NCI-H460 (cell line): ENCODE results near the gene NCOA6. TPM values are rescaled to one million over a fixed set of nuclear protein-coding genes. Genes with fewer than 3 reads are reported as not detected.
A peak's percentile ranks its signal among the peaks of the same experiment; 100 is the strongest.

Source experiments
- DNase-seq: peaks from one replicate; pipeline ENCODE4 v3.0.0-alpha.2; 2016; ENCODE audit warnings: low read depth; ENCODE audit errors: extremely low read depth
- total RNA-seq: library from RNA; depleted of rRNA; stranded (reverse); fragments of >200 nt; shearing (Covaris generic); gene quantifications from 2 replicates; pipeline ENCODE4 v1.2.3, GENCODE V29; 2014

Gene NCOA6
- total RNA-seq, 1 experiment from 2014 or later, result 10.1 TPM

- DNase-seq, result no peak
Measured at GRCh38 chr20:34706912-34707784, 118.3 kb downstream of the NCOA6 start.

GRCh38 chr20:34706302-34706875 is 119.1 kb downstream of the NCOA6 start:
- no peak for DNase-seq

GRCh38 chr20:34705397-34706301 is 119.8 kb downstream of the NCOA6 start:
- no peak for DNase-seq

GRCh38 chr20:34705008-34705396 is 120.4 kb downstream of the NCOA6 start:
- no peak for DNase-seq

- peak; percentile 80 for DNase-seq
Measured at GRCh38 chr20:34704177-34705007, 121.1 kb downstream of the NCOA6 start, which contains the start of gene TP53INP2. TP53INP2 (plus strand) TSS chr20:34704344; CDS start chr20:34708740, 4,396 bp downstream.

- DNase-seq, result no peak
Measured at GRCh38 chr20:34703424-34704176, 121.9 kb downstream of the NCOA6 start.

- no peak for DNase-seq
Measured at GRCh38 chr20:34703061-34703423, 122.4 kb downstream of the NCOA6 start.

- no peak for DNase-seq
Measured at GRCh38 chr20:34701405-34702085, 123.9 kb downstream of the NCOA6 start.

- DNase-seq, result no peak
Measured at GRCh38 chr20:34693414-34693813, 132.0 kb downstream of the NCOA6 start.

- DNase-seq, result no peak
Measured at GRCh38 chr20:34691838-34692237, 133.6 kb downstream of the NCOA6 start.

GRCh38 chr20:34689486-34689885 is 136.0 kb downstream of the NCOA6 start:
- no peak for DNase-seq

- DNase-seq, result no peak
Measured at GRCh38 chr20:34683667-34684066, 141.8 kb downstream of the NCOA6 start.

- no peak for DNase-seq
Measured at GRCh38 chr20:34680586-34681175, 144.8 kb downstream of the NCOA6 start.

- DNase-seq, result peak; percentile 93
Measured at GRCh38 chr20:34676642-34677373, 148.6 kb downstream of the NCOA6 start, which contains the start of gene PIGU. PIGU (minus strand) TSS chr20:34677092; CDS start chr20:34677085, 7 bp downstream.

GRCh38 chr20:34675993-34676641 is 149.3 kb downstream of the NCOA6 start:
- DNase-seq, result no peak

- DNase-seq, result no peak
Measured at GRCh38 chr20:34675561-34675960, 149.9 kb downstream of the NCOA6 start.

GRCh38 chr20:34673412-34673811 is 152.0 kb downstream of the NCOA6 start:
- DNase-seq, result no peak
